Endodermal cell (in vitro differentiated cells): Measurements from ENCODE around the gene ZNF138. TPM values are rescaled to one million over a fixed set of nuclear protein-coding genes. Genes with fewer than 3 reads are reported as not detected.

Experiments used
- DNase-seq: peaks from one replicate; pipeline ENCODE4 v3.0.0-alpha.2; 2017
- H3K27ac ChIP-seq: 2 replicates; pipeline ENCODE4 v1.5.1; 2013; ENCODE audit warnings: mild to moderate bottlenecking, low read depth, low read length, moderate library complexity
- H3K27me3 ChIP-seq: 2 replicates; pipeline ENCODE4 v1.6.1; 2013; ENCODE audit warnings: mild to moderate bottlenecking, low read length, moderate library complexity; ENCODE audit not compliant: insufficient read depth, control insufficient read depth, poor library complexity, severe bottlenecking
- H3K36me3 ChIP-seq: 2 replicates; pipeline ENCODE4 v1.7.0; 2013; ENCODE audit warnings: mild to moderate bottlenecking, low read length, moderate library complexity; ENCODE audit not compliant: control insufficient read depth, insufficient read depth
- H3K4me1 ChIP-seq: one replicate; pipeline ENCODE4 v1.7.0; 2013; ENCODE audit warnings: low read length; ENCODE audit not compliant: control insufficient read depth, insufficient read depth
- H3K4me3 ChIP-seq: 2 replicates; pipeline ENCODE4 v1.5.1; 2013; ENCODE audit warnings: mild to moderate bottlenecking, low read length, moderate library complexity
- H3K9ac ChIP-seq: 2 replicates; pipeline ENCODE4 v1.6.1; 2013; ENCODE audit warnings: mild to moderate bottlenecking, low read length, moderate library complexity; ENCODE audit not compliant: poor library complexity, severe bottlenecking; ENCODE audit errors: extremely low read depth
- H3K9me3 ChIP-seq: 2 replicates; pipeline ENCODE4 v1.6.1; 2013; ENCODE audit warnings: mild to moderate bottlenecking, low read length, moderate library complexity; ENCODE audit not compliant: control insufficient read depth
- H3K27ac Mint-ChIP-seq: 2 replicates; pipeline ENCODE4 v1.8.0; 2020; ENCODE audit warnings: mixed read lengths
- H3K27me3 Mint-ChIP-seq: 2 replicates; pipeline ENCODE4 v1.8.0; 2021; ENCODE audit warnings: mild to moderate bottlenecking, mixed read lengths; ENCODE audit not compliant: insufficient read depth
- H3K36me3 Mint-ChIP-seq: 2 replicates; pipeline ENCODE4 v1.8.0; 2020; ENCODE audit warnings: low read depth, mixed read lengths
- H3K4me1 Mint-ChIP-seq: 2 replicates; pipeline ENCODE4 v1.8.0; 2020; ENCODE audit warnings: mixed read lengths
- H3K4me3 Mint-ChIP-seq: 2 replicates; pipeline ENCODE4 v1.8.0; 2020; ENCODE audit warnings: mild to moderate bottlenecking, moderate library complexity, mixed read lengths
- H3K9me3 Mint-ChIP-seq: 2 replicates; pipeline ENCODE4 v1.8.0; 2020; ENCODE audit warnings: mild to moderate bottlenecking, mixed read lengths
- WGBS, 2 experiments: methylation state at CpG; one replicate each; pipeline versions ENCODE4 v1.1.5 to v1.1.7; 2013; ENCODE audit warnings: missing lambda C conversion rate in 2 of 2, mixed read lengths in 1 of 2; ENCODE audit not compliant: insufficient coverage in 1 of 2, insufficient read length in 1 of 2; 5-methylcytosine and 5-hydroxymethylcytosine counted together
- total RNA-seq, 2 donors: library from RNA; stranded (reverse); fragmentation: NEBNext Ultra II Directional in 1 of 2; extraction: Animal tissue kit (Norgen Biotek cat#: 25700) in 1 of 2; gene quantifications; 2 replicates in 1 of 2; 3 replicates in 1 of 2; pipeline ENCODE4 v1.2.1, GENCODE V29; 2021
- TF ChIP-seq, protein P1 (sequence below): fragments of 200-600 bp; sonication (generic); conservative IDR thresholded peaks from 2 replicates; pipeline ENCODE4 v1.5.0; 2021; ENCODE audit warnings: antibody characterized with exemption, mild to moderate bottlenecking

ZNF138 gene
- total RNA-seq, 2 donors from 2014 or later, result 28.0 to 32.9 TPM

- peaks cover 31% of the 10 kb centered on the region for H3K27me3 Mint-ChIP-seq
- Histone ChIP-seq H3K9me3 (no peaks in the 10 kb centered on the region), H3K27me3 (peaks cover 19% of the 10 kb centered on the region), H3K4me1 (no peaks in the 10 kb centered on the region), H3K9ac (no peak overlapping the region), H3K27ac (no peak overlapping the region), H3K36me3 (no peaks in the 10 kb centered on the region), H3K4me3 (no peak overlapping the region)
- H3K9me3 Mint-ChIP-seq, result peaks cover 65% of the 10 kb centered on the region
- H3K4me1 Mint-ChIP-seq, result no peaks in the 10 kb centered on the region
- no peak overlapping the region for H3K4me3 Mint-ChIP-seq
- peak; percentile 15 for DNase-seq
- H3K36me3 Mint-ChIP-seq, result no peaks in the 10 kb centered on the region
- TF ChIP-seq, protein P1, sequence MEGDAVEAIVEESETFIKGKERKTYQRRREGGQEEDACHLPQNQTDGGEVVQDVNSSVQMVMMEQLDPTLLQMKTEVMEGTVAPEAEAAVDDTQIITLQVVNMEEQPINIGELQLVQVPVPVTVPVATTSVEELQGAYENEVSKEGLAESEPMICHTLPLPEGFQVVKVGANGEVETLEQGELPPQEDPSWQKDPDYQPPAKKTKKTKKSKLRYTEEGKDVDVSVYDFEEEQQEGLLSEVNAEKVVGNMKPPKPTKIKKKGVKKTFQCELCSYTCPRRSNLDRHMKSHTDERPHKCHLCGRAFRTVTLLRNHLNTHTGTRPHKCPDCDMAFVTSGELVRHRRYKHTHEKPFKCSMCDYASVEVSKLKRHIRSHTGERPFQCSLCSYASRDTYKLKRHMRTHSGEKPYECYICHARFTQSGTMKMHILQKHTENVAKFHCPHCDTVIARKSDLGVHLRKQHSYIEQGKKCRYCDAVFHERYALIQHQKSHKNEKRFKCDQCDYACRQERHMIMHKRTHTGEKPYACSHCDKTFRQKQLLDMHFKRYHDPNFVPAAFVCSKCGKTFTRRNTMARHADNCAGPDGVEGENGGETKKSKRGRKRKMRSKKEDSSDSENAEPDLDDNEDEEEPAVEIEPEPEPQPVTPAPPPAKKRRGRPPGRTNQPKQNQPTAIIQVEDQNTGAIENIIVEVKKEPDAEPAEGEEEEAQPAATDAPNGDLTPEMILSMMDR, result no peak
- no peak overlapping the region for H3K27ac Mint-ChIP-seq
- WGBS, 2 experiments, result 91 to 93% methylated on average over 27 to 36 of the region's 36 CpGs
These were observed 78.3 kb downstream of the ZNF138 start for GRCh38 chr7:64872351-64873154.

DNA sequence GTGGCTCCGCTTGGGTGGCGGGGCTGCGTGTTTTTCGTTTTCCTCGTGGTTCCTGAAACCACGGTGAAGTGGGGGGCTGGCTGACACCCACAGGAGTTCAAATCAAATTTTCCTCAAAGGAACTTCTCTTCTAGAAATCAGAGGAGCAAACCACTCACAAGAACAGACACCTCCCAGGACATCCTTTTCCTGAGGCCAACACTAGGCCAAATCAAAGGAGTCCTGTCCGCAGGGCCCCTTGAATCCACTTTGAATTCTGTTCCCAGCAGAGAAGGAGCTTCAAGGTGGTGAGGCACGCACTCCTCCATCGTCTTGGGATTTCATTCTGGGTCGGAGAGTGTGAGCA is 78.9 kb downstream of the ZNF138 start:
- H3K36me3 Mint-ChIP-seq, result no peaks in the 10 kb centered on the region
- peaks cover 69% of the 10 kb centered on the region for H3K9me3 Mint-ChIP-seq
- H3K4me1 Mint-ChIP-seq, result no peaks in the 10 kb centered on the region
- no peak overlapping the region for H3K4me3 ChIP-seq
- DNase-seq, result no peak
- H3K27ac Mint-ChIP-seq, result no peak overlapping the region
- no peak overlapping the region for H3K27ac ChIP-seq
- no peak overlapping the region for H3K4me3 Mint-ChIP-seq
- peaks cover 20% of the 10 kb centered on the region for H3K27me3 ChIP-seq
- peaks cover 31% of the 10 kb centered on the region for H3K27me3 Mint-ChIP-seq
- no peaks in the 10 kb centered on the region for H3K9me3 ChIP-seq
- WGBS, 2 experiments, result 87 to 92% methylated on average over 4 to 10 of the region's 10 CpGs
- no peak overlapping the region for H3K9ac ChIP-seq
- H3K36me3 ChIP-seq, result no peaks in the 10 kb centered on the region
- TF ChIP-seq, protein P1, result no peak
- no peaks in the 10 kb centered on the region for H3K4me1 ChIP-seq

GRCh38 chr7:64873517-64873916 is 79.3 kb downstream of the ZNF138 start:
- no peaks in the 10 kb centered on the region for H3K9me3 ChIP-seq
- TF ChIP-seq, protein P1, result no peak
- no peaks in the 10 kb centered on the region for H3K4me1 ChIP-seq
- no peaks in the 10 kb centered on the region for H3K36me3 ChIP-seq
- peaks cover 33% of the 10 kb centered on the region for H3K27me3 Mint-ChIP-seq
- no peaks in the 10 kb centered on the region for H3K36me3 Mint-ChIP-seq
- 72 to 78% methylated on average over 5 of the region's 5 CpGs for WGBS, 2 experiments
- peaks cover 69% of the 10 kb centered on the region for H3K9me3 Mint-ChIP-seq
- no peak overlapping the region for H3K27ac ChIP-seq
- H3K4me1 Mint-ChIP-seq, result no peaks in the 10 kb centered on the region
- DNase-seq, result no peak
- no peak overlapping the region for H3K4me3 Mint-ChIP-seq
- no peak overlapping the region for H3K9ac ChIP-seq
- H3K4me3 ChIP-seq, result no peak overlapping the region
- H3K27ac Mint-ChIP-seq, result no peak overlapping the region
- peaks cover 24% of the 10 kb centered on the region for H3K27me3 ChIP-seq
